EH (cell line): ENCODE measurements around the gene TBC1D16.
A peak's percentile ranks its signal among the peaks of the same experiment; 100 is the strongest.

Experiments
- DNase-seq: peaks from one replicate; pipeline ENCODE4 v3.0.0-alpha.2; 2015; ENCODE audit warnings: low read depth

The TBC1D16 gene

DNA sequence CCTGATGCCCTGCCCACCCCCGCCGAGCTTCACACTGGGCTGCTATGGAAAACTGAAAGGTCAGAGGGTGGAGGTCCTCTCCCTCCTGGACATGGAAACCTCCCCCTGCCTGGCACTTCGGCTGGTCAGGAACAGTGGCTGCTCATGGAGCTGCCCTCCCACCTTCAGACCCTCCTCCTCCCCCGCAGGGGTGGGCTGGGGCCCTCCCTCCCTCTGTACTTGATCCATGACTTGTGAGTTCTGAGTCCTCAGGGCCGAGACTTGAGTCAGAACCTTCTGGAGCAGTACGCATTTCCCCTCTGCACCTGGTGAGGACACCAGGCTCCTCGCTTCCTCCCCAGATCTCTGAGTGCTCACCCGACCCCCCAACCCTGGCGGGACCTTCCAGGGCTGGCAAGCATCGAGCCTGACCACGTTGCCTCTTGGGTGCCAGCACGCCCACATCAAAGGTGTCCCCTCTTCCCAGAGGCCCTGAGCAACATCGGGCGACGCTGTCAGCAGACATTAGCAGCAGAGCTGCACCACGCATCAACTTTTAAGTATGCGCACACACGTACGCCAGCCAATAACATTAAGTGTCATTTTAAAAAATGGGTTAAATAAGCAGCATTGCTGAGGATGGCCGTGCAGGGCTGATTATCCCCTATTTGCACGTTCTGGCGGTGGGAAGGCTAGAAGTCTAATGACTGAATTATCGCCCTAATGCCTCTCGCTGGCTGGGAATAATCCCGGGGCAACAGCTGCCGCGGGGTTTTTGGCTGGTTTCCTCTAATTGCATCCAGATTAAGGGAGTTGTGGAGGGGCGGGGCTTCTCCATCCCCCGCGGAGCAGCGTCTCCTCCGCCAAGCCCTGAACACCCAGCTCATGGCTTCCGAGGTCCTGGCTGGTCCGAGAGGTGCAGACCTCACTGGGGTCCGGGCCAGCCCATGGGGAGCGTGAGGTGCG, 98.0 kb downstream of the TBC1D16 start:
- peak; percentile 40 for DNase-seq

GRCh38 chr17:79936641-79937381, 98.9 kb downstream of the TBC1D16 start:
- no peak for DNase-seq

DNA sequence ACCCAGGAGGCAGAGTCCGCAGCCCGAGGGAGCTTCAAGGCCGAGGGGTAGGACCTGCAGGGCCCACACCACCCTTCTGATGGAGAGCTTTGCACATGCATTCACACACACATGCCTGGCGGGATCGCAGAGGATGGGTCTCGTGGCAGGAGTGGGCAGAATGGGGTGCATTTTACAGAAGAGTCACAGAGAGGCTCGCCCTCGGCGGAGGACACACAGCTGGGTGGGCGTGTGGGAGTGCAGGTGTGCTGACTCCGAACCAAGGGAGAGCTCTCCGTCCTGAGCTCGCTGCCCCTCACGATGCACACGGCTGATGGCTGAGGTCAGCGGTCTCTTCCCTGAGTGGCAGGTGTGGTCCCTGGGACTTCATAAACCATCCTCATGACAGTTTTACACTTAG, 99.6 kb downstream of the TBC1D16 start:
- no peak for DNase-seq

DNA sequence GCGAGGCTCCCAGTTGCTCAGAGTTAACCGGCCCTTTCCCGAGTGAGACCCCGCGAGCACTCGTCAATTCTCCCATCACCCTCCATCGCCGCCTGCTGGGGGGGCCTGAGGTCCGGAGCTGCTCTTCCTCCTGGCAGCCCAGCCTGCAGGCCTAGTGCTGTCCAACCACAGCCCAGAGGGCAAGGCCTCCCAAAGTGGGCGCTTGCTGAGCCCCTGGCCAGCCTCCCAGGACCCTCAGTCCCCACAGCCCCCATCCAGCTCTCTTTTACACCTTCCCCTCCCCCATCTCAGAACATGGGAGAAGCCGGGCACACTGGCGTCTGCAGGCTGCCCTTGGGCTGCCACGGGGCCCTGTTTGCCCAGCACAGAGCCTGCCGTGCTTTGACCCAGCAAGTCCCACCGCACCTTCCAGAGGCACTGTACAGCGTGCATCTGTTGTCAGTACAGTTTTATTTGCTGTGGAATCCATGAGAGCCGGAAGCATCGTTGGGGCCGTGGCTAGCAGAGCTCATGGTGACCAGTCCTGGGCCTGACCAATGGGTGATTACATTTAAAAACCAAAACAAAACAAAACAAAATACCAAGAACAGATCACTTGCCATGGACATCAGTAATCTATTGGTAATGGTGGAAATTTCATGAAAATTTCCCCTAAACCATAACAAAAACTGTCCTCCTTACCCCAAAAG, 100.3 kb downstream of the TBC1D16 start:
- DNase-seq, result no peak

DNA sequence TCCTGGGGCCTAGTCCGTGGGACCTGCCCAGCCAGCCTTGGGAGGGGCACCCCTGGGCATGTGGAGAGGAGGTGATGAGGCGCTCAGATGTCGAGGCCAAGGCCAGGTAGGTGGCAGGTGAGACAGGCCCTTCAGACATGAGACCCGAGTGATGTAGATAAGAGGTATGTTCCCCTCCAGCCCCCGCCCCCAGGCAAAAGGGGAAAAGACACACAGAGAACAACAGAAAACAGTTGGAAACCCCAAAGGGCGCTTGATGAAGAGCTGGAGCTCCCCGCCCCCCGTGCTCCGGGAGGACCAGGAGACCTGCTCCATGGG, 101.1 kb downstream of the TBC1D16 start:
- no peak for DNase-seq

DNA sequence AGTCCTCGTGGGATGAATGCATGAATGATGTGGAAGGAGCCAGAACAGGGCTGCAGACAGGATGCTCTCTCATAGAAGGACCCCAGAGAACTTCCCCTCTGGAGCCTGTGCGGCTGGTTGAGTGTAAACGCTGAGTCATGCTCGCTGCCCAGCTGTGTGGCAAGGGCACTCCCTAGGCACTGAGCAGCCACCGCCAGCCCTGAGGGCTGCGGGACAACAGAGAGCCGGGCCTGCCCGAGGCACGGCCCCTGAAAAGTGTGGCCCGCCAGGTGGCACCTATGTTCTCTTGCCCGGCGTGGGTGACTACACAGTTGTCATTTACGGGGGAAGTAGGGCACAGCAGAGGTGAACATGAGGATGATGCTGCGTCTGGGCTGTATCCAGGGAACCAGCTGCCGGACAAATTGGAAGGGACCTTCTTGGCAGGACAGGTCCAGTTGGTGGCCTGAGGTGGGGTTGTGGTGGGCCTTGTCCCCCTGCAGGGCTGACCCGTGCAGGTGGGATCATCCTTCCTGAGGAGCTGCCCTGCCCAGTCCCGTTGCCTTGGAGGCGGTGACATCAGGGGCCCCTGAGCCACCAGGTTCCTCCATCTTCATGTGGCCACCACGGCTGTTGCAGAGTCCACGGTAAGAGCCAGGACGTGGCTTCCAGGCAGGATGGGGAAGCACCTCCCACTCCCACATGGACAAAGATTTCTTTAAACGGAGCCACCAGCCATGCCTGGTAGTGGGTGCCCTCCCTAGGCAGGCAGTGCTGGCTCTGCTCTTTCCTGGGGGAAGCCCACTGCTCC, 101.6 kb downstream of the TBC1D16 start:
- peak; percentile 30 for DNase-seq

DNA sequence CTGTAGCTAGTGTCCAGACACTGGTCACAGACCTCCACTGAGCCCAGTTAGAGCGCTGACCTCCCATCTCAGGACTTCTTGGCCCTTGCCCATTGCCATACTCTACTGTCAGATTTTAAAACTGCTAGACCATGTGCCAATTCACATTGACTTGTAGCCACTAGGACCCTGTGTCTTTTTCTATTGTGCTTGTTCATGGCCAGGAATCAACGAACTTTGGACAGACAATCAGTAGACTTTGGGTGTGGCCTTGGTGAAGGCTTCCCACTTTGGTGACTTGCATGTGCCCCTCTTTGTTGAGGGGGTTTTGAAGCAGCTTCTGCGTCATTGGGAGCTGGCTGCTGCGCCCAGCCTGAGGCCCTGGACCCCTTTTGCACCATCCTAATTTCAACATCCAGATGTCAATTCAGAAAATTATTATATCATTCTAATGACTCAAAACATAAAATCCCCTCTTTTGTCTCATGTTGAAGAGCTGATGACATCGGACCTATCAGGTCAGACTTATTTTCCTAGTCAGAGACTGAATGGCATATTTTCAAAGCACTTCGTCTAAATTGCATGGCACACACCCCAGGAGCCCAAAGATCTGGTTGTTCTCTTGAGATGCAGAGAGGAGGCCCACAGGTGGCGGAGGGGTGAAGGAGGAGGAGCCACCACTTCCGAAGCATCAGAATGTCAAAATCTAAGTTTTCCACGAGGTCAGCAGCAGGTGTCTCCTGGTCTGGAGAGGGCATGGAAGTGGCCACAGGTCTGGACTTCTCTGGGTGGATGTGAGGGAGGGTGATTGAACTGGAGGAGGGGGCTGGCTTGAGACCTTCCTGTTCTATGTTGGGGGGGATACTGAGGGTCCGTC, 103.0 kb downstream of the TBC1D16 start:
- no peak for DNase-seq

- no peak for DNase-seq
Measured at GRCh38 chr17:79931817-79932309, 103.8 kb downstream of the TBC1D16 start.

DNA sequence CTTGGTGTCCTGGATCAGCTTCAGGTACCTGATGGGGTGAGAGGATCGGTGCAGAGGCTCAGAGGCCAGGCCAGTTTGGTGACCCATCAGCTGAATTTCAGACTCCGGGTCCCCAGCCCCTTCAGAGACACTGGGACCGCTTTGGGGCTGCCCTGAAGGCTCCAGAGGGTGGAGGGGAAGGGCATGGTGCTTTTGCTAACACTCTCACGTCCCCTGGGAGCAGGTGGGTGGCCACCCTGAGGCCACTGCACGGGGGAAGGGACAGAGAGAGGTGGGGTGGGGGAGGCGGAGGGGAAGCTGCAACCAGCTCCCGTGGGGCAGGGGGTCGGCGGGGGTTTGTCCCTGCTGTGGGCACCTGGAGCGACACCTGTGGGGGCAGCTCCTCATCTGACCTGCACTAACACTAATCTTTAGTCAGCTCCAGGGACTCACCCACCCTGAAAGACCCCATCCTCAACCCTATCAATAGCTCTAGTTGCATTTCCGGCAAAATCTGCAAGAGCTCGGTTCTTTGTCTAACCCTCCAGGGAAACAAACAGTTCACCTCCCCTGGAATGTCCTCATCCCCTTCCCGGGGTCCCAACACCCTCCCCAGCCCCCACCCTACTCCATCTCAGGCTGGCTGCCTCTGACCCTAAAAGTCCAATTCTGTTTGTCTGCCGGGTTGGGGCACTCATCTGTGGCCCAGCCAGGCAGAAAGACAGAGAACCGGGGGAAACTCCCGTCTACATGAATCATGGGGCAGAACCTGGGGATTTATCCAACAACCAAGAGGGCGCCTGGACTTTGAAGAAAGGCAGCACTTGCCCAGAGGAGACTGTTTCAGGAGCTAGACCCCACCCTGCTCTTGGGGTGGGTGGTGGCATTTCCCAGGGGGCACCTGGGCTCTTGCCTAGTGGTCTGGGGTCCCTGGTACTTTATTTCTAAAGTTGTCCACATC, 104.5 kb downstream of the TBC1D16 start:
- no peak for DNase-seq

GRCh38 chr17:79930062-79930876, 105.4 kb downstream of the TBC1D16 start:
- DNase-seq, result no peak

- DNase-seq, result no peak
Measured at GRCh38 chr17:79929257-79930061, 106.2 kb downstream of the TBC1D16 start.

- no peak for DNase-seq
Measured at GRCh38 chr17:79928502-79929256, 107.0 kb downstream of the TBC1D16 start.

GRCh38 chr17:79927688-79928501, 107.8 kb downstream of the TBC1D16 start:
- DNase-seq, result no peak

DNA sequence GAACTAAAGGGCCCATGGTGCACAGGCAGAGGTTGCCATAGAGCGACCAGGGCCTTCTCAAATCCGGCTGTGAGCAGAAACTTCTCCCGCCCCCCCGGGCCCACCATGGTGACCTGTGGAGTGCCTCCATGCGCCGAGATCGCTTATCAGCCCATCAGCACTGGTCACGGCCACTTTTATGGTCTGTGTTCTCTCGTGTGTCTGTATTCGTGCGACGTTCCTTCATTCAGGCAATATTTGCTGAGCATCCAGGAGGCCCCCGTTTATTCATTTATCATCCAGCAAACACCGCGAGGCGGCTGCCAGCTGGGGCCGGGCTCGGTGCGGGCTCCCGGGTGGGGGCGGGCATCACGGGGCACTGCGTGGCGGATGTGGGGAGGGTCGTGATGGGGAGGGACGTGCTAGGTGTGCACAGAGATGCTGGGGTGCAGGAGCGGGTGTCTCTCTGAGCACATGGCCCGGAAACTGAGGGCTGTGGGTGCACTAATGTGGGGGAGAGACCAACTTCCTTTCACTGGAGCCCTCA, 108.5 kb downstream of the TBC1D16 start:
- DNase-seq, result no peak

- DNase-seq, result no peak
Measured at GRCh38 chr17:79926605-79927135, 109.0 kb downstream of the TBC1D16 start.

DNA sequence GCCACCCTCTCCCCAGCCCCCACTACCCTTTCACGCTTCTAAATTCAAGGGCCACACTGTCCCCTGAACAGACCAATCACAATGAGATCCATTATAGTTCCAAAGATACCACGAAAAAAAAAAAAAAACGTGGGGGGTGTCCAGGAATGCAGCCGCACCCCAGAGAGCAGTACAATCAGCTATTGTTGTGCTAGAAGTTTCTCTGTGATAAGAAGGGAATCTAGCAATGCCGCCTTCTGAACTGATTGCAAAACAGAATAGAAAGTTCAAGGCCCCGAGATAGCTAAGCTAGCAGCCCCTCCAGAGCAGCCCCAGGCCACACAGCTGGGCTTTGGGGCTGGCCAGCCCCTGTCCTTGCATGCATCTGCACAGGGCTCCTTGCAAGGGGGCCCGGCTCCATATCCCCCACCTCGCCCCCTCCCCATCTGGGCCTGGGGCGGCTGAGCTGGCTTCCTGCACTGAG, 109.5 kb downstream of the TBC1D16 start:
- DNase-seq, result no peak
